Measurements from ENCODE around the gene TRIM40.
"Not testable (repeated sequence)": the region's sequence is repeated elsewhere in the genome, so short reads cannot be mapped to it uniquely, and the experiment has no call there.

TRIM40 gene

GRCh38 chr6:30165238-30165637, 29.3 kb downstream of the TRIM40 start:
- DNase-seq, result not testable (repeated sequence)

GRCh38 chr6:30167101-30167500, 31.2 kb downstream of the TRIM40 start:
- peak; percentile 32 for DNase-seq

GRCh38 chr6:30168741-30169140, 32.8 kb downstream of the TRIM40 start:
- DNase-seq, result no peak

GRCh38 chr6:30169658-30170614, 34.0 kb downstream of the TRIM40 start:
- DNase-seq, result no peak

GRCh38 chr6:30171677-30172471, 35.9 kb downstream of the TRIM40 start:
- DNase-seq, result no peak

DNA sequence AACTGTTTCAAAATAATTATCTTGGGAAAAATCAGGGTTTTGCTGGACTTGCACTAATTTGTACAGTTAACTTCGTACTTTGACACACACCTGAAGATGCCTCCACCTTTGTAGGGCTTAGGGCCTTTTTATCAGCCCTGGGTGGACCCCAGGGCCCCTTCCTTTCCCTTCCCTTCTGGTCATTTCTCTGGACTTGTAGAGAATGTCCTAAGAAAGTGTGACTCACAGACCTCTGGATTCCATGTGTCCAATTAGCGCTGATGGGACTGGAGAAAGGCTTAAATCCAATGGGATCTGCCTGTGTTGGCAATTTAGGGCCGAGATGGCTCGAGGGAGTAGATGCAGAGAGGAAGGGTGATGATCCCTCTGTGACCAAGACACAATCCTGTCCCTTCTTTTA, 36.7 kb downstream of the TRIM40 start:
- no peak for DNase-seq

DNA sequence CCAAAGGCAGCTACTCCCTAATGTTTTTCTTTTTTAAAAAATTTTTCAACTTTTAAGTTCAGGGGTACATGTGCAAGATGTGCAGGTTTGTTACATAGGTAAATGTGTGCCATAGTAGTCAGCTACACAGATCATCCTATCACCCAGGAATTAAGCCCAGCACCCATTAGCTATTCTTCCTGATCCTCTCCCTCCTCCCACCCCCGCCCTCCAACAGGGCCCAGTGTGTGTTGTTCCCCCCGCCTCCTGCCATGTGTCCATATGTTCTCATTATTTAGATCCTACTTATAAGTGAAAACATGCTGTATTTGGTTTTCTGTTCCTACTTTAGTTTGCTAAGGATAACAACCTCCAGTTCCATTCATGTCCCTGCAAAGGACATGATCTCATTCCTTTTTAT, 39.8 kb downstream of the TRIM40 start:
- DNase-seq, result no peak

GRCh38 chr6:30178837-30179236, 42.9 kb downstream of the TRIM40 start:
- DNase-seq, result no peak

DNA sequence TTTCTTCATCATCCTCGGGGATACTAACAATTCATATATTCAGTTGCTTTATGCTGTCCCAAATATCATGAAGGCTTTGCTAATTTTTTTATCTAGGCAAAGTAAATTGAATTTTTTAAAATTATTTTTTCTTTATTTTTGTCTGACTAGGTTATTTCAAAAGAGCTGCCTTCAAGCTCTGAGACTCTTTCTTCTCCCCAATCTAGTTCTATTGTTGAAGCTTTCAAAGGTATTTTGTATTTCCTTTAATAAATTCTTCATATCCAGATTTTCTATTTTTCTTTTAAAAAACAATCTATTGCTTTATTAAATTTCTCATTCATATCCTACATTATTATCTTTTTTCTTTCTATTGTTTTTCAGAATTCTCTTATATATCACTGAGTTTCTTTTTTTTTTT, 44.2 kb downstream of the TRIM40 start:
- DNase-seq, result no peak

DNA sequence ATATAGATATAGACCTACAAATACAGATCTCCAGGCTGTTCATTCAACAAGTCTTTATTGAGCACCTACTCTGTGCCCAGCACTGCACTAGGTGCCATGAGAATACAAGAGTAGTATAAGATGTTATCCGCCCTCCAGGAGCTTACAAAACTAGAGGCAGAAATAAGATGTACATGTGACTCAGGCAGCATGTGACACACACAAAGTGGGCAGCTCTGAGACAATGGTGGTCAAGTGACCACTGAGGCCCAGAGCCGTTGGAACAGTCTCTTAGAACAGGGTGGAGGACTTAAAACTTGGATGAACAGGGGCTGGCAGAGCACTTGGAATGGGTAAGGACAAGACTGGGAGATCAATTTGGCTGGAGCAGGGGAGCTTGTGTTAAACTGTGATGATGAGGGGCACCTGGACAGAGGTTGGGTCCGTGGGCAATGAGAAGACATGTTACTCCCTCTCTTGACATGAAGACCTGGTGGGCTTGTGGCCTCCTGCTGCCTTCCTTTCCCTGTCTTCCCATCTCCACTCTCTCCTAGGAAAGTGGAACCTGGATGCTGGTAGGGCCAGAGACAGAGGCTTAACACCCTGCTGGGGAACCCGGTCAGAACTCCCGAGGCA, 48.6 kb downstream of the TRIM40 start:
- DNase-seq, result no peak

DNA sequence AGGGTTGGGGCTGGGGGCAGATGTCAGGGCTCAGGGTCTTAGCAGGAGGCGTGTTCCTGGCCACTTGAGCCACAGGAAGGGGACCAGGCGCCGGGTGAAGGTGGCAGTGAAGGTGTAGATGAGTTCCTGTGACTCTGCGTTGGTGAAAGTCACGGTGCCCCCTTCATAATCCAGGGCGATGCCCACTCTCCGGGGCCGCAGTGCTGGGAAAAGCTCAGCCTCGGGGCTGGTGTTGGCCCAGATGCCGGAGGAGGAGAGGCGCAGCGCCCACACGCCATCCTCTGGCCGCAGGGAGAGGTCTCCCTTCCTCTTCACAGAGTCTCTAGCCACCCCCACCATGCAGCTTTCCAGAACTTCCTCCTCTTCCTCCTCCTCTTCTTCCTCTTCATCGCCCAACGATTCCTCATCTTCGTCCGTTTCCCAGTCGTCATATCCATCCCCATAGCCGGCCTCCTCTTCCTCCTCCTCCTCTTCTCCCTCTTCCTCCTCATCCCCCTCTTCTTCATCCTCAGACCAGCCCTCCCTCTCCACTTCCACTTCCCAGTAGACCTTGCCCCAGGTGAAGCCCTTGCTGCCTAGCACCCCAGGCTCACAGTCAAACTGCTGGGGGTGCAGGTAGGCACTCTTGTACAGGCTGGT, 50.0 kb downstream of the TRIM40 start:
- DNase-seq, result no peak

DNA sequence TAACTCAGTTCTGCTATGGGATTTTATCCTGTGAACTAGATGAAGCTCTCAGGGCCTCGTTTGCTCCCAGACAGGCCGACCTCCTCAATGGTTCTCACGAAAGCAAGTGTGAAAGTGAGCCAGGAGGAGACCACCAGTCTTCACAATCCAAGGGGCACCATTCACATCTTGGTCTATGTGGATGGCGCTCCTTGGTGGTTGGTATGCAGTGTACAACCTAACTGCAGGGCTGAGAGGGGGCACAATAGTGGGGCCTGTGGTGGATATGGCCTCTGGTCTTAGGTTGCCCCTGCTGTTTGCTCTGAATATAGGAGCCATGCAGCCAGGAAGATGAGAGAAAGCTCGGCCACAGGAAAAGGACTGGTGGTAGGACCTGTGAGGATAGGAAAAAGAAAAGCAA, 52.6 kb downstream of the TRIM40 start:
- DNase-seq, result no peak

DNA sequence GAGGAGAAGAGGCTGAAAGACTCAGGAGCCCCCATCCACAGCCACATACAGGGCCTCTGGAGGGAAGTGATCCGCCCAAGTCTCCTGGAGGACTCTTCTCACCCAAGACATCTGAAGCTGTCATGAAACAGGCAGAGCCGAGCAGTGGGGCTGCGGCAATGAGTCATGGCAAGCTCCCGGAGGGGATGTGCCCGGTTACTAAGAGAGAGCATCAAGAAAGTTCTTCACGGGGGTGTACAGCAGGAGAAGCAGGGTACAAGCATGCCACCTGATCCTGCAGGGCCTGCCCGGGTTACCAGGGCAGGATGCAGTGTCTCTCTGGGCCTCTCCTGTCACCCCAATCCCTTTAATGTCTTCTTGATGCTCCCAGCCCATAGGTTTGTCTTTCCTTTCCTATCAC, 56.1 kb downstream of the TRIM40 start:
- no peak for DNase-seq

GRCh38 chr6:30194797-30195690, 59.1 kb downstream of the TRIM40 start:
- DNase-seq, result no peak

- no peak for DNase-seq
Measured at GRCh38 chr6:30195951-30196350, 60.0 kb downstream of the TRIM40 start.

- no peak for DNase-seq
Measured at GRCh38 chr6:30196376-30196775, 60.4 kb downstream of the TRIM40 start.

Data from stimulated activated CD4-positive, alpha-beta T cell treated with anti-CD3 and anti-CD28 coated beads, Interleukin-15, amount 100 ng/mL, for 24 hours (primary cell).